Measurements from ENCODE around the gene PKNOX2.

DNA sequence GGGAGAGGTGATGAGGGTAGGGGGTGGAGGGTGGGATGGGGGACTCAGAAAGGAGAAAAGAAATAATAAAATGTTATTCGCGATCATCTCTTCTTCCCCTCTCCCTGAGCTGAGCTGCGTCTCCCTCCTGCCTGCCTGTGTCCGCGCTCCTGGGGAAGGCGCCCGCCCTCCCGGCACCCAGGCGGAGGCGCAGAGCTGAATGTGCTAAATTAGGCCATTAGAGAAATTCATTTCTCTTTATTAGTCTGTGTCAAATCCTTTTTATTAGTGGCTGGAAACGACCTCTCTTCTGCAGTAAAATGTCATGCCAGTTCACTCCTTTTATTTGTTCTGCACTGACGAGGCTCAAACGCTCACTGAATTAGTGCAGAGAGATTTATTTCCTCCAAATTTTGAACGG lies 215.4 kb downstream of the PKNOX2 start:
- TF ChIP-seq CTCF (IDR thresholded peaks at IDR 0.05; ENCODE audit: low read depth, low read length, poor library complexity, severe bottlenecking) (no peak), EZH2phosphoT487 (IDR thresholded peaks at IDR 0.05; ENCODE audit: borderline replicate concordance, low read length) (no peak)

Measured in DOHH2 (cell line).